ENCODE results near the gene RBM33. TPM values are rescaled to one million over a fixed set of nuclear protein-coding genes. Genes with fewer than 3 reads are reported as not detected.
A peak's percentile ranks its signal among the peaks of the same experiment; 100 is the strongest.
"Not testable (repeated sequence)": the region's sequence is repeated elsewhere in the genome, so short reads cannot be mapped to it uniquely, and the experiment has no call there.

Gene RBM33
- 26.4 TPM for polyA plus RNA-seq (ENCODE audit: insufficient read length)

GRCh38 chr7:155644178-155644970 lies at the start of gene RBM33:
Gene RBM33, plus strand, starts transcription at chr7:155644661. Its CDS starts 216 bp downstream, at chr7:155644877.
- peak; percentile 65 for DNase-seq (ENCODE audit: low read depth)

GRCh38 chr7:155594961-155595366 lies 49.5 kb upstream of the RBM33 start:
- no peak for DNase-seq (ENCODE audit: low read depth)

- no peak for DNase-seq (ENCODE audit: low read depth)
Measured at GRCh38 chr7:155597753-155598140, 46.7 kb upstream of the RBM33 start.

- peak; percentile 32 for DNase-seq (ENCODE audit: low read depth)
Measured at GRCh38 chr7:155598810-155599210, 45.7 kb upstream of the RBM33 start.

- DNase-seq (ENCODE audit: low read depth), result no peak
Measured at GRCh38 chr7:155602156-155602555, 42.3 kb upstream of the RBM33 start.

- no peak for DNase-seq (ENCODE audit: low read depth)
Measured at GRCh38 chr7:155602750-155603149, 41.7 kb upstream of the RBM33 start.

- DNase-seq (ENCODE audit: low read depth), result no peak
Measured at GRCh38 chr7:155603205-155603857, 41.1 kb upstream of the RBM33 start.

GRCh38 chr7:155603858-155604503 lies 40.5 kb upstream of the RBM33 start:
- no peak for DNase-seq (ENCODE audit: low read depth)

GRCh38 chr7:155604504-155604997 lies 39.9 kb upstream of the RBM33 start:
- DNase-seq (ENCODE audit: low read depth), result no peak

GRCh38 chr7:155609185-155609584 lies 35.3 kb upstream of the RBM33 start:
- DNase-seq (ENCODE audit: low read depth), result no peak

- no peak for DNase-seq (ENCODE audit: low read depth)
Measured at GRCh38 chr7:155610633-155611193, 33.7 kb upstream of the RBM33 start.

GRCh38 chr7:155611808-155612447 lies 32.5 kb upstream of the RBM33 start:
- no peak for DNase-seq (ENCODE audit: low read depth)

- DNase-seq (ENCODE audit: low read depth), result no peak
Measured at GRCh38 chr7:155612658-155613057, 31.8 kb upstream of the RBM33 start.

- DNase-seq (ENCODE audit: low read depth), result not testable (repeated sequence)
Measured at GRCh38 chr7:155615085-155615484, 29.4 kb upstream of the RBM33 start.

GRCh38 chr7:155618708-155619633 lies 25.5 kb upstream of the RBM33 start:
- no peak for DNase-seq (ENCODE audit: low read depth)

GRCh38 chr7:155619634-155620271 lies 24.7 kb upstream of the RBM33 start:
- no peak for DNase-seq (ENCODE audit: low read depth)

- DNase-seq (ENCODE audit: low read depth), result no peak
Measured at GRCh38 chr7:155620497-155620896, 24.0 kb upstream of the RBM33 start.

GRCh38 chr7:155621418-155621980 lies 23.0 kb upstream of the RBM33 start:
- DNase-seq (ENCODE audit: low read depth), result no peak

- DNase-seq (ENCODE audit: low read depth), result no peak
Measured at GRCh38 chr7:155624412-155624811, 20.0 kb upstream of the RBM33 start.

GRCh38 chr7:155625557-155625956 lies 18.9 kb upstream of the RBM33 start:
- DNase-seq (ENCODE audit: low read depth), result no peak

Measured in forelimb muscle (tissue), 1 donor.